HG03575 (cell line): Measurements from ENCODE around the gene TRAF1.

Source experiments
- ATAC-seq: cut with Tn5 transposase; IDR thresholded peaks from one replicate; pipeline ENCODE4 v1.9.1; 2021; ENCODE audit not compliant: unreplicated experiment, insufficient number of reproducible peaks, low FRiP score; ENCODE audit errors: extremely low read depth

Gene TRAF1

GRCh38 chr9:120876842-120877240, 49.8 kb downstream of the TRAF1 start, which contains the start of gene PHF19:
Gene PHF19 (minus strand): TSS chr9:120877188. CDS start chr9:120874741, 2,447 bp downstream.
- no peak for ATAC-seq

- ATAC-seq, result no peak
These were observed 50.4 kb downstream of the TRAF1 start for GRCh38 chr9:120875954-120876841.

- ATAC-seq, result no peak
These were observed 51.0 kb downstream of the TRAF1 start for GRCh38 chr9:120875643-120875953.

GRCh38 chr9:120875195-120875565, 51.4 kb downstream of the TRAF1 start:
- no peak for ATAC-seq

GRCh38 chr9:120874226-120875194, 52.1 kb downstream of the TRAF1 start:
- no peak for ATAC-seq

GRCh38 chr9:120873512-120873911, 53.1 kb downstream of the TRAF1 start:
- no peak for ATAC-seq

- no peak for ATAC-seq
These were observed 53.6 kb downstream of the TRAF1 start for GRCh38 chr9:120872791-120873502.

GRCh38 chr9:120870206-120870605, 56.4 kb downstream of the TRAF1 start:
- ATAC-seq, result no peak

- ATAC-seq, result no peak
These were observed 56.9 kb downstream of the TRAF1 start for GRCh38 chr9:120869726-120870125.

- no peak for ATAC-seq
These were observed 57.3 kb downstream of the TRAF1 start for GRCh38 chr9:120869360-120869687.

- ATAC-seq, result peak; percentile 45
These were observed 57.8 kb downstream of the TRAF1 start for GRCh38 chr9:120868676-120869359.

- ATAC-seq, result no peak
These were observed 58.3 kb downstream of the TRAF1 start for GRCh38 chr9:120868339-120868675.

GRCh38 chr9:120867676-120868338, 58.8 kb downstream of the TRAF1 start:
- no peak for ATAC-seq

GRCh38 chr9:120866651-120867050, 59.9 kb downstream of the TRAF1 start:
- no peak for ATAC-seq

GRCh38 chr9:120865809-120866208, 60.8 kb downstream of the TRAF1 start:
- no peak for ATAC-seq

- no peak for ATAC-seq
These were observed 61.4 kb downstream of the TRAF1 start for GRCh38 chr9:120865176-120865575.

GRCh38 chr9:120864719-120865118, 61.9 kb downstream of the TRAF1 start:
- no peak for ATAC-seq

GRCh38 chr9:120863833-120864232, 62.8 kb downstream of the TRAF1 start:
- no peak for ATAC-seq
